CD4-positive, alpha-beta T cell treated with Interleukin-15 for 1 hour (primary cell): ENCODE measurements around the gene SYPL2.
A peak's percentile ranks its signal among the peaks of the same experiment; 100 is the strongest.

Experiments used
- DNase-seq: peaks from one replicate; pipeline ENCODE4 v3.0.0-alpha.2; 2020

The SYPL2 gene

GRCh38 chr1:109493227-109493626 lies 26.9 kb downstream of the SYPL2 start:
- DNase-seq, result no peak

- DNase-seq, result peak; percentile 86
These were observed 27.6 kb downstream of the SYPL2 start, which contains the start of gene CYB561D1 for GRCh38 chr1:109493805-109494539. TSS of gene CYB561D1 (plus strand) at chr1:109494094. CDS start at chr1:109494140, 46 bp downstream.

- DNase-seq, result no peak
These were observed 29.4 kb downstream of the SYPL2 start for GRCh38 chr1:109495738-109496137.

GRCh38 chr1:109497449-109498160 lies 31.3 kb downstream of the SYPL2 start:
- no peak for DNase-seq

GRCh38 chr1:109498161-109498801 lies 31.9 kb downstream of the SYPL2 start:
- DNase-seq, result no peak

- no peak for DNase-seq
These were observed 32.7 kb downstream of the SYPL2 start for GRCh38 chr1:109499081-109499480.

- peak; percentile 59 for DNase-seq
These were observed 33.6 kb downstream of the SYPL2 start for GRCh38 chr1:109499661-109500536.

GRCh38 chr1:109500941-109501381 lies 34.6 kb downstream of the SYPL2 start:
- DNase-seq, result no peak

- no peak for DNase-seq
These were observed 35.5 kb downstream of the SYPL2 start for GRCh38 chr1:109501644-109502363.

- peak; percentile 72 for DNase-seq
These were observed 36.1 kb downstream of the SYPL2 start for GRCh38 chr1:109502364-109502851.

GRCh38 chr1:109503935-109504334 lies 37.6 kb downstream of the SYPL2 start:
- DNase-seq, result no peak

GRCh38 chr1:109504974-109505373 lies 38.6 kb downstream of the SYPL2 start:
- no peak for DNase-seq

- no peak for DNase-seq
These were observed 41.9 kb downstream of the SYPL2 start for GRCh38 chr1:109508001-109508872.

- DNase-seq, result no peak
These were observed 42.5 kb downstream of the SYPL2 start for GRCh38 chr1:109508873-109509175.

GRCh38 chr1:109509176-109510134 lies 43.1 kb downstream of the SYPL2 start, which contains the start of gene AMIGO1:
TSS of gene AMIGO1 (minus strand) at chr1:109509727. CDS start at chr1:109508912, 815 bp downstream.
- peak; percentile 43 for DNase-seq

GRCh38 chr1:109513110-109513710 lies 46.9 kb downstream of the SYPL2 start:
- no peak for DNase-seq

- no peak for DNase-seq
These were observed 48.5 kb downstream of the SYPL2 start for GRCh38 chr1:109514846-109515245.

- no peak for DNase-seq
These were observed 50.5 kb downstream of the SYPL2 start for GRCh38 chr1:109516872-109517271.

GRCh38 chr1:109517337-109517736 lies 51.0 kb downstream of the SYPL2 start:
- DNase-seq, result no peak
